HG03460 (cell line): Measurements from ENCODE around the gene CNKSR3.
A peak's percentile ranks its signal among the peaks of the same experiment; 100 is the strongest.
"Not testable (repeated sequence)": the region's sequence is repeated elsewhere in the genome, so short reads cannot be mapped to it uniquely, and the experiment has no call there.

Experiments used
- ATAC-seq: cut with Tn5 transposase; IDR thresholded peaks from one replicate; pipeline ENCODE4 v1.9.1; 2021; ENCODE audit not compliant: unreplicated experiment

The CNKSR3 gene

GRCh38 chr6:154529957-154530356 is 19.5 kb upstream of the CNKSR3 start:
- no peak for ATAC-seq

GRCh38 chr6:154528310-154528915 is 17.9 kb upstream of the CNKSR3 start:
- no peak for ATAC-seq

GRCh38 chr6:154526996-154527395 is 16.5 kb upstream of the CNKSR3 start:
- ATAC-seq = no peak

GRCh38 chr6:154522576-154522975 is 12.1 kb upstream of the CNKSR3 start:
- ATAC-seq = no peak

- ATAC-seq = no peak
Observed at GRCh38 chr6:154521412-154521811, 10.9 kb upstream of the CNKSR3 start.

- ATAC-seq = no peak
Observed at GRCh38 chr6:154520280-154520679, 9.8 kb upstream of the CNKSR3 start.

GRCh38 chr6:154518396-154518795 is 7.9 kb upstream of the CNKSR3 start:
- ATAC-seq = no peak

GRCh38 chr6:154516276-154516675 is 5.8 kb upstream of the CNKSR3 start:
- no peak for ATAC-seq

GRCh38 chr6:154515826-154516225 is 5.3 kb upstream of the CNKSR3 start:
- ATAC-seq = no peak

- ATAC-seq = not testable (repeated sequence)
Observed at GRCh38 chr6:154515076-154515475, 4.6 kb upstream of the CNKSR3 start.

- no peak for ATAC-seq
Observed at GRCh38 chr6:154514481-154514880, 4.0 kb upstream of the CNKSR3 start.

- no peak for ATAC-seq
Observed at GRCh38 chr6:154513601-154514320, 3.3 kb upstream of the CNKSR3 start.

- no peak for ATAC-seq
Observed at GRCh38 chr6:154512201-154512600, 1.7 kb upstream of the CNKSR3 start.

- no peak for ATAC-seq
Observed at GRCh38 chr6:154511791-154512190, 1.3 kb upstream of the CNKSR3 start.

- ATAC-seq = peak; percentile 26
Observed at GRCh38 chr6:154509421-154510143, 903 bp downstream of the CNKSR3 start.

- ATAC-seq = no peak
Observed at GRCh38 chr6:154508573-154509375, 1.7 kb downstream of the CNKSR3 start.

GRCh38 chr6:154506991-154507898 is 3.2 kb downstream of the CNKSR3 start:
- no peak for ATAC-seq

- ATAC-seq = no peak
Observed at GRCh38 chr6:154506582-154506981, 3.9 kb downstream of the CNKSR3 start.

GRCh38 chr6:154506108-154506507 is 4.4 kb downstream of the CNKSR3 start:
- ATAC-seq = no peak

- no peak for ATAC-seq
Observed at GRCh38 chr6:154504865-154505449, 5.5 kb downstream of the CNKSR3 start.
